Measurements from ENCODE around the gene ABCA2. TPM values are rescaled to one million over a fixed set of nuclear protein-coding genes. Genes with fewer than 3 reads are reported as not detected.
A peak's percentile ranks its signal among the peaks of the same experiment; 100 is the strongest.

The ABCA2 gene
- total and polyA plus RNA-seq, 9 of the 15 experiments (the other 6 are each of a cell fraction or from before 2014, with no cell fraction given) = 0.69 to 16.3 (median 6.1) TPM; not detected in 2

DNA sequence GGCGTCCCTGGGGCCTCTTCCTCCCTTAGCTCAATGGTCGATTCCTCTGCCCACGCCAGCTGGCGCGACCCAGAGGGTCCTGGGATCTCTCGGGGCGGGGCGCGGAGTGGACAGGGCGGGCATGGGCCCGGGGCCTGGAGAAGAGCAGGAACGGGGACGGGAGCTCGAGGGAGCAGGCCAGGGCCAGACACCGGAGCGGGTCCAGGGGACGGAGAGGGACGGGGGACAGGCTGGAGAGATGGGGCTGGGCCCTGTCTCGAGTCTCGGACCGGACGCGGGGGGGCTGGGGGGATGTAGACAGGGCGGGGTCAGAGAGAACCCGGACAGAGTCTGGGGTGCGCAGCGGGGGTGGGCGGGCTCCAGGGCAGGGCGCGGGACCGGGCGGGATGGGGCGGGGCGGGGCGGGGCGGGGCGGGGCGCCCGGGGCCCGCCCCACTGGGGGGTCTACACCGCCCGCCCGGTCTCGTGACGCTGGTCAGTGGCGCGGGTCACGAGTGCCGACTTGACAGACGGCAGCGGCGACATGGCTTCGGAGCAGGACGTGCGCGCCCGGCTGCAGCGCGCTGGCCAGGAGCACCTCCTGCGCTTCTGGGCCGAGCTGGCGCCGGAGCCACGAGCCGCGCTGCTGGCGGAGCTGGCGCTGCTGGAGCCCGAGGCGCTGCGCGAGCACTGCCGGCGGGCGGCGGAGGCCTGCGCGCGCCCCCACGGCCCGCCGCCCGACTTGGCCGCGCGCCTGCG is 49.1 kb upstream of the ABCA2 start, which contains the start of gene UAP1L1 (continued):
- TF ChIP-seq RBFOX2 (IDR thresholded peaks at IDR 0.05; ENCODE audit: low read depth, low read length) = 0 out of 2 replicates have a peak, but pooled peaks have one; percentile 15
- TF ChIP-seq BHLHE40 (IDR thresholded peaks at IDR 0.05; ENCODE audit: low read length) = peak; percentile 74
- no peak for TF ChIP-seq KDM5B (IDR thresholded peaks at IDR 0.05; ENCODE audit: insufficient replicate concordance, low read depth, low read length)
- TF ChIP-seq HMGN3 (IDR thresholded peaks at IDR 0.05; ENCODE audit: borderline replicate concordance, extremely low read depth, insufficient read length, low read depth, low read length) = peak; percentile 48
- TF ChIP-seq, protein P1, sequence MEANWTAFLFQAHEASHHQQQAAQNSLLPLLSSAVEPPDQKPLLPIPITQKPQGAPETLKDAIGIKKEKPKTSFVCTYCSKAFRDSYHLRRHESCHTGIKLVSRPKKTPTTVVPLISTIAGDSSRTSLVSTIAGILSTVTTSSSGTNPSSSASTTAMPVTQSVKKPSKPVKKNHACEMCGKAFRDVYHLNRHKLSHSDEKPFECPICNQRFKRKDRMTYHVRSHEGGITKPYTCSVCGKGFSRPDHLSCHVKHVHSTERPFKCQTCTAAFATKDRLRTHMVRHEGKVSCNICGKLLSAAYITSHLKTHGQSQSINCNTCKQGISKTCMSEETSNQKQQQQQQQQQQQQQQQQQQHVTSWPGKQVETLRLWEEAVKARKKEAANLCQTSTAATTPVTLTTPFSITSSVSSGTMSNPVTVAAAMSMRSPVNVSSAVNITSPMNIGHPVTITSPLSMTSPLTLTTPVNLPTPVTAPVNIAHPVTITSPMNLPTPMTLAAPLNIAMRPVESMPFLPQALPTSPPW (CRISPR knock-in tag; IDR thresholded peaks at IDR 0.05) = peak; percentile 90
- TF ChIP-seq TEAD2 (tag; IDR thresholded peaks at IDR 0.05) = no peak
- TF ChIP-seq PYGO2 (tag; IDR thresholded peaks at IDR 0.05) = no peak
- TF ChIP-seq PML (IDR thresholded peaks at IDR 0.05; ENCODE audit: low read length) = no peak
- no peak for TF ChIP-seq TRIM24 (IDR thresholded peaks at IDR 0.05)
- no peak for TF ChIP-seq ZFX (CRISPR knock-in tag; IDR thresholded peaks at IDR 0.05)
- no peak for TF ChIP-seq CBX3 (IDR thresholded peaks at IDR 0.05; ENCODE audit: borderline replicate concordance in 1 of 2, low read length in 2 of 2)
- TF ChIP-seq, protein P2, sequence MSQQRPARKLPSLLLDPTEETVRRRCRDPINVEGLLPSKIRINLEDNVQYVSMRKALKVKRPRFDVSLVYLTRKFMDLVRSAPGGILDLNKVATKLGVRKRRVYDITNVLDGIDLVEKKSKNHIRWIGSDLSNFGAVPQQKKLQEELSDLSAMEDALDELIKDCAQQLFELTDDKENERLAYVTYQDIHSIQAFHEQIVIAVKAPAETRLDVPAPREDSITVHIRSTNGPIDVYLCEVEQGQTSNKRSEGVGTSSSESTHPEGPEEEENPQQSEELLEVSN (IDR thresholded peaks at IDR 0.05; ENCODE audit: borderline replicate concordance in 1 of 2, extremely low read depth in 1 of 2, insufficient read depth in 1 of 2, insufficient read length in 1 of 2, low read depth in 1 of 2, low read length in 1 of 2, poor library complexity in 1 of 2, severe bottlenecking in 1 of 2) = peak in 1 of 2 experiments; percentile 41
- TF ChIP-seq, protein P3, sequence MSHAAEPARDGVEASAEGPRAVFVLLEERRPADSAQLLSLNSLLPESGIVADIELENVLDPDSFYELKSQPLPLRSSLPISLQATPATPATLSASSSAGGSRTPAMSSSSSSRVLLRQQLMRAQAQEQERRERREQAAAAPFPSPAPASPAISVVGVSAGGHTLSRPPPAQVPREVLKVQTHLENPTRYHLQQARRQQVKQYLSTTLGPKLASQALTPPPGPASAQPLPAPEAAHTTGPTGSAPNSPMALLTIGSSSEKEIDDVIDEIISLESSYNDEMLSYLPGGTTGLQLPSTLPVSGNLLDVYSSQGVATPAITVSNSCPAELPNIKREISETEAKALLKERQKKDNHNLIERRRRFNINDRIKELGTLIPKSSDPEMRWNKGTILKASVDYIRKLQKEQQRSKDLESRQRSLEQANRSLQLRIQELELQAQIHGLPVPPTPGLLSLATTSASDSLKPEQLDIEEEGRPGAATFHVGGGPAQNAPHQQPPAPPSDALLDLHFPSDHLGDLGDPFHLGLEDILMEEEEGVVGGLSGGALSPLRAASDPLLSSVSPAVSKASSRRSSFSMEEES (CRISPR knock-in tag; IDR thresholded peaks at IDR 0.05) = 0 out of 2 replicates have a peak, but pooled peaks have one; percentile 25
- TF ChIP-seq PHF8 (IDR thresholded peaks at IDR 0.05; ENCODE audit: borderline replicate concordance, low read length) = peak; percentile 38; the same call in 1 of the 2 replicates
- no peak for TF ChIP-seq SMARCB1 (IDR thresholded peaks at IDR 0.05; ENCODE audit: insufficient read length, low read depth)
- no peak for TF ChIP-seq ESRRA (IDR thresholded peaks at IDR 0.05; ENCODE audit: borderline replicate concordance, low read depth)
